Measurements from ENCODE around the gene SLC37A1. TPM values are rescaled to one million over a fixed set of nuclear protein-coding genes. Genes with fewer than 3 reads are reported as not detected.

SLC37A1 gene
- total RNA-seq, 2 experiments from 2014 or later: 12.7 to 13.3 TPM

GRCh38 chr21:42591170-42591869, 77.7 kb downstream of the SLC37A1 start:
- Mint-ChIP-seq H3K4me3 (no peak overlapping the region), H3K36me3 (ENCODE audit: low read depth) (no peaks in the 10 kb centered on the region), H3K27me3 (peaks cover 6% of the 10 kb centered on the region), H3K27ac (no peak overlapping the region), H3K9me3 (no peaks in the 10 kb centered on the region), H3K4me1 (peaks cover 10% of the 10 kb centered on the region)
- CTCF ChIA-PET: no interaction called here
- no peak for DNase-seq
- POLR2A ChIA-PET: no interaction called here

- H3K36me3 Mint-ChIP-seq (ENCODE audit: low read depth): no peaks in the 10 kb centered on the region
- no peaks in the 10 kb centered on the region for H3K9me3 Mint-ChIP-seq
- ChIA-PET CTCF (interaction anchor here (0.8 to 2.9 kb wide), 5 partner anchors 155 to 240 kb away, joined by 3 to 34 read pairs (median 8); no protein-coding TSS in a partner anchor), POLR2A (interaction anchor here (1.2 kb wide), 1 partner anchor 10 kb away, joined by 3 read pairs; no protein-coding TSS in a partner anchor)
- H3K4me1 Mint-ChIP-seq: peaks cover 10% of the 10 kb centered on the region
- peaks cover 6% of the 10 kb centered on the region for H3K27me3 Mint-ChIP-seq
- H3K4me3 Mint-ChIP-seq: no peak overlapping the region
- no peak overlapping the region for H3K27ac Mint-ChIP-seq
- no peak for DNase-seq
Observed at GRCh38 chr21:42592156-42592820, 78.6 kb downstream of the SLC37A1 start.

- ChIA-PET POLR2A (interaction anchor here (0.7 to 1.2 kb wide), 2 partner anchors 10 to 60 kb away, joined by 3 read pairs; partner anchors contain the start of gene PDE9A), CTCF (interaction anchor here (0.6 to 2.9 kb wide), 10 partner anchors 21 to 300 kb away, joined by 3 to 34 read pairs (median 4); partner anchors contain the start of gene NDUFV3)
- H3K27ac Mint-ChIP-seq: no peak overlapping the region
- H3K4me1 Mint-ChIP-seq: peaks cover 10% of the 10 kb centered on the region
- H3K9me3 Mint-ChIP-seq: no peaks in the 10 kb centered on the region
- DNase-seq: peak; percentile 75
- H3K4me3 Mint-ChIP-seq: no peak overlapping the region
- H3K27me3 Mint-ChIP-seq: peaks cover 6% of the 10 kb centered on the region
- no peaks in the 10 kb centered on the region for H3K36me3 Mint-ChIP-seq (ENCODE audit: low read depth)
Observed at GRCh38 chr21:42593007-42593814, 79.6 kb downstream of the SLC37A1 start.

- Mint-ChIP-seq H3K36me3 (ENCODE audit: low read depth) (no peaks in the 10 kb centered on the region), H3K27ac (no peak overlapping the region), H3K27me3 (peaks cover 10% of the 10 kb centered on the region), H3K4me1 (peaks cover 10% of the 10 kb centered on the region), H3K4me3 (no peak overlapping the region), H3K9me3 (no peaks in the 10 kb centered on the region)
- ChIA-PET POLR2A (no interaction called here), CTCF (interaction anchor here (0.6 to 2.9 kb wide), 7 partner anchors 20 to 731 kb away, joined by 3 to 34 read pairs (median 5); partner anchors contain the start of gene NDUFV3)
- no peak for DNase-seq
Observed at GRCh38 chr21:42594616-42595282, 81.1 kb downstream of the SLC37A1 start.

- DNase-seq: no peak
- ChIA-PET POLR2A (no interaction called here), CTCF (interaction anchor here (2.9 kb wide), 1 partner anchor 224 kb away, joined by 34 read pairs; no protein-coding TSS in a partner anchor)
- Mint-ChIP-seq H3K4me3 (no peak overlapping the region), H3K4me1 (peaks cover 10% of the 10 kb centered on the region), H3K36me3 (ENCODE audit: low read depth) (no peaks in the 10 kb centered on the region), H3K27me3 (peaks cover 10% of the 10 kb centered on the region), H3K27ac (no peak overlapping the region), H3K9me3 (no peaks in the 10 kb centered on the region)
Observed at GRCh38 chr21:42595283-42596187, 81.9 kb downstream of the SLC37A1 start.

GRCh38 chr21:42596657-42597056, 83.0 kb downstream of the SLC37A1 start:
- DNase-seq: no peak
- Mint-ChIP-seq H3K27me3 (peaks cover 10% of the 10 kb centered on the region), H3K4me3 (no peak overlapping the region), H3K27ac (no peak overlapping the region), H3K9me3 (no peaks in the 10 kb centered on the region), H3K4me1 (peaks cover 2% of the 10 kb centered on the region), H3K36me3 (ENCODE audit: low read depth) (no peaks in the 10 kb centered on the region)
- ChIA-PET CTCF (no interaction called here), POLR2A (interaction anchor here (0.6 kb wide), 1 partner anchor 198 kb away, joined by 3 read pairs; no protein-coding TSS in a partner anchor)

- POLR2A ChIA-PET: no interaction called here
- CTCF ChIA-PET: no interaction called here
- H3K27me3 Mint-ChIP-seq: peaks cover 7% of the 10 kb centered on the region
- H3K27ac Mint-ChIP-seq: no peak overlapping the region
- H3K4me1 Mint-ChIP-seq: no peaks in the 10 kb centered on the region
- DNase-seq: no peak
- no peaks in the 10 kb centered on the region for H3K9me3 Mint-ChIP-seq
- no peaks in the 10 kb centered on the region for H3K36me3 Mint-ChIP-seq (ENCODE audit: low read depth)
- no peak overlapping the region for H3K4me3 Mint-ChIP-seq
Observed at GRCh38 chr21:42597487-42598158, 84.0 kb downstream of the SLC37A1 start.

GRCh38 chr21:42598159-42598735, 84.6 kb downstream of the SLC37A1 start:
- ChIA-PET CTCF (no interaction called here), POLR2A (no interaction called here)
- Mint-ChIP-seq H3K9me3 (no peaks in the 10 kb centered on the region), H3K27ac (no peak overlapping the region), H3K4me1 (no peaks in the 10 kb centered on the region), H3K36me3 (ENCODE audit: low read depth) (no peaks in the 10 kb centered on the region), H3K4me3 (no peak overlapping the region), H3K27me3 (peaks cover 10% of the 10 kb centered on the region)
- DNase-seq: no peak

GRCh38 chr21:42599486-42599885, 85.8 kb downstream of the SLC37A1 start:
- Mint-ChIP-seq H3K4me3 (no peak overlapping the region), H3K4me1 (no peaks in the 10 kb centered on the region), H3K9me3 (no peaks in the 10 kb centered on the region), H3K36me3 (ENCODE audit: low read depth) (no peaks in the 10 kb centered on the region), H3K27me3 (peaks cover 18% of the 10 kb centered on the region), H3K27ac (no peak overlapping the region)
- no peak for DNase-seq
- POLR2A ChIA-PET: no interaction called here
- CTCF ChIA-PET: no interaction called here

GRCh38 chr21:42599962-42600361, 86.3 kb downstream of the SLC37A1 start:
- H3K4me3 Mint-ChIP-seq: no peak overlapping the region
- no peak overlapping the region for H3K27ac Mint-ChIP-seq
- DNase-seq: no peak
- H3K9me3 Mint-ChIP-seq: no peaks in the 10 kb centered on the region
- H3K4me1 Mint-ChIP-seq: no peaks in the 10 kb centered on the region
- peaks cover 18% of the 10 kb centered on the region for H3K27me3 Mint-ChIP-seq
- ChIA-PET POLR2A (no interaction called here), CTCF (no interaction called here)
- H3K36me3 Mint-ChIP-seq (ENCODE audit: low read depth): no peaks in the 10 kb centered on the region

- ChIA-PET POLR2A (interaction anchor here (1.5 kb wide), 1 partner anchor 277 kb away, joined by 3 read pairs; no protein-coding TSS in a partner anchor), CTCF (no interaction called here)
- H3K4me1 Mint-ChIP-seq: no peaks in the 10 kb centered on the region
- no peak for DNase-seq
- H3K9me3 Mint-ChIP-seq: peaks cover 13% of the 10 kb centered on the region
- no peak overlapping the region for H3K27ac Mint-ChIP-seq
- H3K36me3 Mint-ChIP-seq (ENCODE audit: low read depth): peaks cover 2% of the 10 kb centered on the region
- no peak overlapping the region for H3K4me3 Mint-ChIP-seq
- H3K27me3 Mint-ChIP-seq: peaks cover 26% of the 10 kb centered on the region
Observed at GRCh38 chr21:42601656-42602055, 88.0 kb downstream of the SLC37A1 start.
